Measurements from ENCODE around the gene RFX8. TPM values are rescaled to one million over a fixed set of nuclear protein-coding genes. Genes with fewer than 3 reads are reported as not detected.

Gene RFX8
- total RNA-seq, 2 donors from 2014 or later: not detected

Other genes starting within 250 kb of the RFX8 start
- 10 to 100 TPM; 50.6 to 55.5 TPM for gene CNOT11, start 222.2 kb downstream of the RFX8 start, total RNA-seq
- gene RNF149, start 166.4 kb downstream of the RFX8 start, total RNA-seq: 10 to 100 TPM; 56.9 to 57.0 TPM
- under 1 TPM; 0.06 to 0.12 TPM for gene CREG2, start 87.6 kb downstream of the RFX8 start, total RNA-seq
- gene MAP4K4, start 222.6 kb upstream of the RFX8 start, total RNA-seq: 10 to 100 TPM; 24.9 to 37.5 TPM

All from left colon (tissue), 2 donors.